ENCODE measurements around the gene FXYD3.

GRCh38 chr19:35127871-35128270, 12.2 kb downstream of the FXYD3 start:
- TF ChIP-seq, protein P1, sequence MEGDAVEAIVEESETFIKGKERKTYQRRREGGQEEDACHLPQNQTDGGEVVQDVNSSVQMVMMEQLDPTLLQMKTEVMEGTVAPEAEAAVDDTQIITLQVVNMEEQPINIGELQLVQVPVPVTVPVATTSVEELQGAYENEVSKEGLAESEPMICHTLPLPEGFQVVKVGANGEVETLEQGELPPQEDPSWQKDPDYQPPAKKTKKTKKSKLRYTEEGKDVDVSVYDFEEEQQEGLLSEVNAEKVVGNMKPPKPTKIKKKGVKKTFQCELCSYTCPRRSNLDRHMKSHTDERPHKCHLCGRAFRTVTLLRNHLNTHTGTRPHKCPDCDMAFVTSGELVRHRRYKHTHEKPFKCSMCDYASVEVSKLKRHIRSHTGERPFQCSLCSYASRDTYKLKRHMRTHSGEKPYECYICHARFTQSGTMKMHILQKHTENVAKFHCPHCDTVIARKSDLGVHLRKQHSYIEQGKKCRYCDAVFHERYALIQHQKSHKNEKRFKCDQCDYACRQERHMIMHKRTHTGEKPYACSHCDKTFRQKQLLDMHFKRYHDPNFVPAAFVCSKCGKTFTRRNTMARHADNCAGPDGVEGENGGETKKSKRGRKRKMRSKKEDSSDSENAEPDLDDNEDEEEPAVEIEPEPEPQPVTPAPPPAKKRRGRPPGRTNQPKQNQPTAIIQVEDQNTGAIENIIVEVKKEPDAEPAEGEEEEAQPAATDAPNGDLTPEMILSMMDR (IDR thresholded peaks at IDR 0.05) = no peak
- TF ChIP-seq EP300 (IDR thresholded peaks at IDR 0.05; ENCODE audit: borderline replicate concordance in 1 of 2, low read depth in 1 of 2, low read length in 1 of 2) (no peak), NFIC (IDR thresholded peaks at IDR 0.05; ENCODE audit: borderline replicate concordance) (no peak), TAF1 (IDR thresholded peaks at IDR 0.05; ENCODE audit: borderline replicate concordance, low read depth, low read length) (no peak), SIN3A (IDR thresholded peaks at IDR 0.05; ENCODE audit: borderline replicate concordance, low read depth, low read length) (no peak), SMC3 (IDR thresholded peaks at IDR 0.05; ENCODE audit: low read depth, low read length) (no peak), RXRA (IDR thresholded peaks at IDR 0.05; ENCODE audit: borderline replicate concordance, low read depth) (no peak), FOXJ3 (CRISPR knock-in tag; IDR thresholded peaks at IDR 0.05) (no peak), FOXM1 (IDR thresholded peaks at IDR 0.05; ENCODE audit: low read depth) (no peak), POLR2AphosphoS5 (IDR thresholded peaks at IDR 0.05; ENCODE audit: low read depth, low read length) (no peak), JUND (IDR thresholded peaks at IDR 0.05) (no peak)
- TF ChIP-seq, protein P2, sequence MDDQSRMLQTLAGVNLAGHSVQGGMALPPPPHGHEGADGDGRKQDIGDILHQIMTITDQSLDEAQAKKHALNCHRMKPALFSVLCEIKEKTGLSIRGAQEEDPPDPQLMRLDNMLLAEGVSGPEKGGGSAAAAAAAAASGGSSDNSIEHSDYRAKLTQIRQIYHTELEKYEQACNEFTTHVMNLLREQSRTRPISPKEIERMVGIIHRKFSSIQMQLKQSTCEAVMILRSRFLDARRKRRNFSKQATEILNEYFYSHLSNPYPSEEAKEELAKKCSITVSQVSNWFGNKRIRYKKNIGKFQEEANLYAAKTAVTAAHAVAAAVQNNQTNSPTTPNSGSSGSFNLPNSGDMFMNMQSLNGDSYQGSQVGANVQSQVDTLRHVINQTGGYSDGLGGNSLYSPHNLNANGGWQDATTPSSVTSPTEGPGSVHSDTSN (IDR thresholded peaks at IDR 0.05) = no peak

Measured in SK-N-SH (cell line).